ENCODE measurements around the gene FAM149B1. TPM values are rescaled to one million over a fixed set of nuclear protein-coding genes. Genes with fewer than 3 reads are reported as not detected.

FAM149B1 gene
- polyA plus RNA-seq, 1 donor from 2014 or later = 53.5 TPM

- Histone ChIP-seq H3K9me2 (ENCODE audit: insufficient read depth, low read length) (no peaks in the 10 kb centered on the region), H3K36me3 (ENCODE audit: insufficient read depth, low read length) (no peaks in the 10 kb centered on the region), H3K9me3 (ENCODE audit: low read length) (no peaks in the 10 kb centered on the region), H4K20me1 (ENCODE audit: insufficient read depth) (no peaks in the 10 kb centered on the region), H3F3A (ENCODE audit: insufficient read depth, low read length, poor library complexity, severe bottlenecking) (no peaks in the 10 kb centered on the region), H3K9ac (ENCODE audit: low read length) (no peak overlapping the region), H3K27me3 (ENCODE audit: insufficient read depth, low read depth, low read length) (no peaks in the 10 kb centered on the region), H3K27ac (ENCODE audit: low read length) (no peak overlapping the region), H3K79me2 (replicated peaks; ENCODE audit: insufficient read depth, low read length) (no peaks in the 10 kb centered on the region), H2AFZ (ENCODE audit: low read depth, low read length) (no peak overlapping the region), H3K4me3 (ENCODE audit: low read length) (no peak overlapping the region), H3K4me2 (ENCODE audit: low read length) (no peak overlapping the region)
- TF ChIP-seq, protein P1, sequence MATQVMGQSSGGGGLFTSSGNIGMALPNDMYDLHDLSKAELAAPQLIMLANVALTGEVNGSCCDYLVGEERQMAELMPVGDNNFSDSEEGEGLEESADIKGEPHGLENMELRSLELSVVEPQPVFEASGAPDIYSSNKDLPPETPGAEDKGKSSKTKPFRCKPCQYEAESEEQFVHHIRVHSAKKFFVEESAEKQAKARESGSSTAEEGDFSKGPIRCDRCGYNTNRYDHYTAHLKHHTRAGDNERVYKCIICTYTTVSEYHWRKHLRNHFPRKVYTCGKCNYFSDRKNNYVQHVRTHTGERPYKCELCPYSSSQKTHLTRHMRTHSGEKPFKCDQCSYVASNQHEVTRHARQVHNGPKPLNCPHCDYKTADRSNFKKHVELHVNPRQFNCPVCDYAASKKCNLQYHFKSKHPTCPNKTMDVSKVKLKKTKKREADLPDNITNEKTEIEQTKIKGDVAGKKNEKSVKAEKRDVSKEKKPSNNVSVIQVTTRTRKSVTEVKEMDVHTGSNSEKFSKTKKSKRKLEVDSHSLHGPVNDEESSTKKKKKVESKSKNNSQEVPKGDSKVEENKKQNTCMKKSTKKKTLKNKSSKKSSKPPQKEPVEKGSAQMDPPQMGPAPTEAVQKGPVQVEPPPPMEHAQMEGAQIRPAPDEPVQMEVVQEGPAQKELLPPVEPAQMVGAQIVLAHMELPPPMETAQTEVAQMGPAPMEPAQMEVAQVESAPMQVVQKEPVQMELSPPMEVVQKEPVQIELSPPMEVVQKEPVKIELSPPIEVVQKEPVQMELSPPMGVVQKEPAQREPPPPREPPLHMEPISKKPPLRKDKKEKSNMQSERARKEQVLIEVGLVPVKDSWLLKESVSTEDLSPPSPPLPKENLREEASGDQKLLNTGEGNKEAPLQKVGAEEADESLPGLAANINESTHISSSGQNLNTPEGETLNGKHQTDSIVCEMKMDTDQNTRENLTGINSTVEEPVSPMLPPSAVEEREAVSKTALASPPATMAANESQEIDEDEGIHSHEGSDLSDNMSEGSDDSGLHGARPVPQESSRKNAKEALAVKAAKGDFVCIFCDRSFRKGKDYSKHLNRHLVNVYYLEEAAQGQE (IDR thresholded peaks at IDR 0.05; ENCODE audit: borderline replicate concordance) = no peak
- TF ChIP-seq POLR2AphosphoS5 (IDR thresholded peaks at IDR 0.05) (no peak), SMC3 (conservative IDR thresholded peaks at IDR 0.05; ENCODE audit: poor library complexity) (no peak), EP300 (conservative IDR thresholded peaks at IDR 0.05; ENCODE audit: poor library complexity, severe bottlenecking) (no peak)
- TF ChIP-seq, protein P2, sequence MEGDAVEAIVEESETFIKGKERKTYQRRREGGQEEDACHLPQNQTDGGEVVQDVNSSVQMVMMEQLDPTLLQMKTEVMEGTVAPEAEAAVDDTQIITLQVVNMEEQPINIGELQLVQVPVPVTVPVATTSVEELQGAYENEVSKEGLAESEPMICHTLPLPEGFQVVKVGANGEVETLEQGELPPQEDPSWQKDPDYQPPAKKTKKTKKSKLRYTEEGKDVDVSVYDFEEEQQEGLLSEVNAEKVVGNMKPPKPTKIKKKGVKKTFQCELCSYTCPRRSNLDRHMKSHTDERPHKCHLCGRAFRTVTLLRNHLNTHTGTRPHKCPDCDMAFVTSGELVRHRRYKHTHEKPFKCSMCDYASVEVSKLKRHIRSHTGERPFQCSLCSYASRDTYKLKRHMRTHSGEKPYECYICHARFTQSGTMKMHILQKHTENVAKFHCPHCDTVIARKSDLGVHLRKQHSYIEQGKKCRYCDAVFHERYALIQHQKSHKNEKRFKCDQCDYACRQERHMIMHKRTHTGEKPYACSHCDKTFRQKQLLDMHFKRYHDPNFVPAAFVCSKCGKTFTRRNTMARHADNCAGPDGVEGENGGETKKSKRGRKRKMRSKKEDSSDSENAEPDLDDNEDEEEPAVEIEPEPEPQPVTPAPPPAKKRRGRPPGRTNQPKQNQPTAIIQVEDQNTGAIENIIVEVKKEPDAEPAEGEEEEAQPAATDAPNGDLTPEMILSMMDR (IDR thresholded peaks at IDR 0.05; ENCODE audit: poor library complexity, severe bottlenecking) = no peak
Observed at GRCh38 chr10:73232887-73233286, 65.0 kb downstream of the FAM149B1 start.

DNA sequence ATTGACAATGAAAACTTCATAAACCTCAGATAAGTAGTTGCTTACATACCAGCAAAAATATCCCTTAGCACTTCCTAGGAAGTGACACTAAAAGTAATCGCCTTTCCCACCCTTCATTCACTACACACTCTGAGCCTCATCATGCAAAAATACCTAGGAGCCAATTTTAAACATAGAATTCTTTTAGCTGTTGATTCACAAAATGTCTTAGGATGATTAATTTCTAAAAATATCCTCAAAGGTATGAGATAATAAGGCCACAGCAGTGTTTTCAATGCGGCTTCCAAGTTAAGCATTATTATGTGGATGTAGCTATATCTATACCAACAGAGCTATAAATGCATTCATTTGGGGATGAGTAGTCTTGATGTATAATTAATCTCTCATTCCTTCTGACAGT lies 66.0 kb downstream of the FAM149B1 start:
- Histone ChIP-seq H3K4me3 (ENCODE audit: low read length) (no peak overlapping the region), H3K9me2 (ENCODE audit: insufficient read depth, low read length) (no peaks in the 10 kb centered on the region), H3K27me3 (ENCODE audit: insufficient read depth, low read depth, low read length) (no peaks in the 10 kb centered on the region), H3K27ac (ENCODE audit: low read length) (no peak overlapping the region), H3K4me2 (ENCODE audit: low read length) (no peak overlapping the region), H3K36me3 (ENCODE audit: insufficient read depth, low read length) (no peaks in the 10 kb centered on the region), H3K79me2 (replicated peaks; ENCODE audit: insufficient read depth, low read length) (no peaks in the 10 kb centered on the region), H3K9ac (ENCODE audit: low read length) (no peak overlapping the region), H3F3A (ENCODE audit: insufficient read depth, low read length, poor library complexity, severe bottlenecking) (no peaks in the 10 kb centered on the region), H4K20me1 (ENCODE audit: insufficient read depth) (no peaks in the 10 kb centered on the region), H3K9me3 (ENCODE audit: low read length) (no peaks in the 10 kb centered on the region), H2AFZ (ENCODE audit: low read depth, low read length) (no peak overlapping the region)
- TF ChIP-seq EZH2 (IDR thresholded peaks at IDR 0.05; ENCODE audit: borderline replicate concordance, insufficient read depth, low read length, poor library complexity, severe bottlenecking) (no peak), RAD21 (conservative IDR thresholded peaks at IDR 0.05) (no peak), MXI1 (conservative IDR thresholded peaks at IDR 0.05; ENCODE audit: poor library complexity, severe bottlenecking) (no peak)

GRCh38 chr10:73234695-73235094 lies 66.8 kb downstream of the FAM149B1 start:
- Histone ChIP-seq H3K4me2 (ENCODE audit: low read length) (no peak overlapping the region), H3K9me2 (ENCODE audit: insufficient read depth, low read length) (no peaks in the 10 kb centered on the region), H3K79me2 (replicated peaks; ENCODE audit: insufficient read depth, low read length) (no peaks in the 10 kb centered on the region), H4K20me1 (ENCODE audit: insufficient read depth) (no peaks in the 10 kb centered on the region), H2AFZ (ENCODE audit: low read depth, low read length) (no peak overlapping the region), H3K9ac (ENCODE audit: low read length) (no peak overlapping the region), H3F3A (ENCODE audit: insufficient read depth, low read length, poor library complexity, severe bottlenecking) (no peaks in the 10 kb centered on the region), H3K36me3 (ENCODE audit: insufficient read depth, low read length) (no peaks in the 10 kb centered on the region), H3K27ac (ENCODE audit: low read length) (no peak overlapping the region), H3K4me3 (ENCODE audit: low read length) (no peak overlapping the region), H3K9me3 (ENCODE audit: low read length) (no peaks in the 10 kb centered on the region), H3K27me3 (ENCODE audit: insufficient read depth, low read depth, low read length) (no peaks in the 10 kb centered on the region)
- TF ChIP-seq POLR2AphosphoS5 (IDR thresholded peaks at IDR 0.05) = no peak
- TF ChIP-seq, protein P1 (IDR thresholded peaks at IDR 0.05; ENCODE audit: borderline replicate concordance) = no peak
- no peak for TF ChIP-seq EP300 (conservative IDR thresholded peaks at IDR 0.05; ENCODE audit: poor library complexity, severe bottlenecking)
- TF ChIP-seq, protein P2 (IDR thresholded peaks at IDR 0.05; ENCODE audit: poor library complexity, severe bottlenecking) = no peak
- TF ChIP-seq EZH2 (IDR thresholded peaks at IDR 0.05; ENCODE audit: borderline replicate concordance, insufficient read depth, low read length, poor library complexity, severe bottlenecking) = no peak
- no peak for TF ChIP-seq MXI1 (conservative IDR thresholded peaks at IDR 0.05; ENCODE audit: poor library complexity, severe bottlenecking)
- no peak for TF ChIP-seq TAF1 (IDR thresholded peaks at IDR 0.05; ENCODE audit: low read depth)
- TF ChIP-seq RAD21 (conservative IDR thresholded peaks at IDR 0.05) = no peak
- no peak for TF ChIP-seq SMC3 (conservative IDR thresholded peaks at IDR 0.05; ENCODE audit: poor library complexity)

Measured in neural cell (in vitro differentiated cells).